Stimulated activated CD4-positive, alpha-beta T cell treated with anti-CD3 and anti-CD28 coated beads, Interleukin-1b, Interleukin-23, amount 100 ng/mL, for 24 hours (primary cell): ENCODE results near the gene LLGL2.
A peak's percentile ranks its signal among the peaks of the same experiment; 100 is the strongest.
"Not testable (repeated sequence)": the region's sequence is repeated elsewhere in the genome, so short reads cannot be mapped to it uniquely, and the experiment has no call there.

Experiments
- DNase-seq, 4 experiments: peaks; one replicate each; pipeline ENCODE4 v3.0.0-alpha.2; 2020; ENCODE audit warnings: low read depth in 4 of 4, low spot score in 1 of 4

Gene LLGL2

DNA sequence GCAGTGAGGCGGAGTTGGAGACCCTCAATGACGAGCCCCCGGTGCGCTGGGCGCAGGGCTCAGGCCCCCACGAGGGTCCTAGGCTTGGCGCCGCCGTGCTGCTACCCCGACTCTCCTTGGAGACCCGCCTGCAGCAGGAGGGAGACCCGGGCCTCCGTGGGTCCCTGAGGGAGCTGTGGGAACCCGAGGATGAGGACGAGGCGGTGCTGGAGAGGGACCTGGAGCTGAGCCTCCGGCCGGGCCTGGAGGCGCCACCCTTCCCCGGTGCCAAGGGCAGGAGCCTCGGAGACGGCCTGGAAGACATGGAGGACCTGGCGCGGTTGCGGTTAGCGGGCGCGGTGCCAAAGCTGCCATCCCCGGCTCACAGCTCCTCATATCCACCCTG is 64.4 kb downstream of the LLGL2 start:
- no peak for DNase-seq

- DNase-seq: no peak
These were observed 64.8 kb downstream of the LLGL2 start for GRCh38 chr17:75590314-75590761.

DNA sequence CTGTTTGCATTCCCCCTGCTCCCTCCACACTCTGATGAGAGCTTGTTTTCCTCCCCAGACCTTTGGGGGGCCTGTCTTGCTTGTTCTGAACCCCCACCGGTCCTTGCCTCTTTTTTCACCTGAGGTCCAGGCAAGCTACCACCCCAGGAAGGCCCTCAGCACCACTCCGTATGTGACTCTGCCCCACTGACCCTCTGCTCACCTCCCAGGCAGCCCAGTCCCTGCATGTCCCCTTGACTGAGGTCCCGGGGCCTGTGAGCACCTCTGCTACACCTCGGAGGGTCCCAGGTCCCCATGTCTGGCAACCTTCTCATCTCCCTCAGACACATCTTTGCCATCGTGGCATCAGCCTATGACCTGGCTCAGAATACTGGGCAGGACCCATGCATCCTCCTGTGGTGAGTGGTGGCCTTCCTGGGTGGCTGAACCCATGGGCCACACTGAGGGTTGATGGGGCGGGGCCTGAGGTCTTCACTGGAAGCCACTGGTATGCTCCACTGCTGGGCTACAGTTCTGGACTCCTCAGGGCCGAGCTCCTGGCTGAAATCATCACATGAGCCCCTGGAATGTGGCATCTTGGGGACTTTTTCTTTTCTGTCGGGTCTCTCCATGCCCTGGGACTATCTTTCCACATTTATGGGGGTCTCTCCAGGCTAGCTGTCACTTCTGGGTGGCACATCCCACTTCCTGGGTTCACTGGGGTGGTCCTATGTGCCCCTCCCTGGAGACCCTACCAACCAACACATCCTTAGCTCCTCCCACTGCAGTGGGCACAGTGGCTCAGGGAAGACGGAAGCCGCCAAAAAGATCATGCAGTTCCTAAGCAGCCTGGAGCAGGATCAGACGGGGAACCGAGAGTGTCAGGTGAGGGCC is 65.6 kb downstream of the LLGL2 start:
- DNase-seq: no peak

- no peak for DNase-seq
These were observed 66.3 kb downstream of the LLGL2 start for GRCh38 chr17:75591722-75592302.

DNA sequence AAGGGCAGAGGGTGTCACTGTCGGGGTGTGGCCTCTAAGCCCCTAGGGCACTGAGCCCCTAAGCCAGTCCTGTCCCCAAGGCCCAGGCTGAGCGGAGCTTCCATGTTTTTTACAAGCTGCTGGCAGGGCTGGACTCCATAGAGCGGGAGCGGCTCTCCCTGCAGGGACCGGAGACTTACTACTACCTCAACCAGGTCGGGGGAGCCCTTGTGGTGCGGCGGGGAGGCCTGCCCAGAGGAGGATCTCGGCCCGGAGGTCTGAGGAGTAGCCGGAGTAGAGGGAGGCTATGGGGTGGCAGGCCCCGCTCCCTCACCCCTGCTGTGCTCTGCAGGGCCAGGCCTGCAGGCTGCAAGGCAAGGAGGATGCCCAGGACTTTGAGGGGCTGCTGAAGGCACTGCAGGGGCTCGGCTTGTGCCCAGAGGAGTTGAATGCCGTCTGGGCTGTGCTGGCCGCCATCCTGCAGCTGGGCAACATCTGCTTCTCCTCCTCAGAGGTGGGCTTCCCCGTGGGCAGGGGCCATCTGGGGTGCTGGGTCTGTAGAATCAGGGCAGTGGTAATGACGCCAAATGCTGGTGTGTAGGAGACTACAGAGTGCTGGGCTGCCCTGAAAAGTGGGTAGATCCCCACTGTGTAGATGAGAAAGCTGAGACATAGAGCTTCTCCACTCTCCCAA is 67.0 kb downstream of the LLGL2 start:
- DNase-seq: no peak

- DNase-seq: not testable (repeated sequence)
These were observed 67.9 kb downstream of the LLGL2 start for GRCh38 chr17:75593430-75593829.

GRCh38 chr17:75594499-75595283 is 69.2 kb downstream of the LLGL2 start:
- no peak for DNase-seq

- no peak for DNase-seq
These were observed 69.9 kb downstream of the LLGL2 start for GRCh38 chr17:75595284-75595919.

DNA sequence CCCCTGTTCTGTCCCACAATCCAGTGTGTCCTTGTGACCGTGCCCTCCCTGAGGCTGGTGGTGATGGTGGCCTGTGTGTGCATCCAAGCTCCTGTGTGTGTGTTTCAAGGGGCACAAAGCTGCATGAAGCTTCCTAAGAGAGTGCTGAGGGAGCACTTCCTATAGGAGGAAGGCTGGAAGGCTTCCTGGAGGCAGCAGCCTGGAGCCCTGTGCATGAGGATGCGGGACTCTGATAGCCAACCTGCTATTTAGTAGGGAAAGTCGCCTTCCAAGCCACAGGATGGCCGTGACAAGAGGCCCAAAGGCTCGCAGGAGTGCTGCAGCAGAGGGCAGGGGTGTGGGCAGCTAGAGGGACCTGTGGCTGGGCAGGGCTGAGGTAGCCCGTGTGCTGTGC is 70.4 kb downstream of the LLGL2 start:
- DNase-seq: no peak

DNA sequence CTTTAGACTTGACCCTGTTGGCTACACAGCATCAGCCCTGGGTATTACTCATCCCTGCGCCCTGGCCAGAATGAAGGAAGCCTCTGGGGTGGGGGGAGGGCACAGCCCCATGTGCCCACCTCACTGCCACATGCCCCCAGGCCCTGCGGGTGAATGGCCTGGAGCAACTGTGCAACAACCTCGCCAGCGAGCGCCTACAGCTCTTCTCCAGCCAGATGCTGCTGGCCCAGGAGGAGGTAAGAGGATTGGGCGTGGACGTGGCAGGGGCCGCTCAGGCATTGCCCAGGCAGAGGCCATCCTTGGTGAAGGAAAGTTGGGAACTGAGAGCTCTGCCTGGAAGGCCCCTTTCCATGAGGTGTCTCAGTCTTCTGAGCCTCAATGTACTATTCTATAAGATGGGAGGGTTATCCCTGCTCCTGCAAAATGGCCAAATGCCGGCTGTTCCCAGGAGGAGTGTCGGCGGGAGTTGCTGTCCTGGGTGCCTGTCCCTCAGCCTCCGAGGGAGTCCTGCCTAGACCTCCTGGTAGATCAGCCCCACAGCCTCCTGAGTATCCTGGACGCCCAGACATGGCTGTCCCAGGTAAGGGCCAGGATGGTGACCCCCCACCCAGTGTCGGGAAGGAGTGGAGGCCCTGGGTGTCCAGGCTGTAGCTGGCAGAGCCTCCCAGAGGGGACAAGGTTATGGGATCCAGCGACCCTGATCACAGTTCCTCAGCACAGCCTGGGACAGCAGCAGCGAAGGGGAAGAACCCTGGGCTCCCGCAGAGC is 71.0 kb downstream of the LLGL2 start:
- DNase-seq: no peak

GRCh38 chr17:75601057-75601987 is 75.8 kb downstream of the LLGL2 start:
- DNase-seq: peak; percentile 30 to 46 (median 34)

GRCh38 chr17:75602644-75603043 is 77.1 kb downstream of the LLGL2 start:
- no peak for DNase-seq

GRCh38 chr17:75603123-75603522 is 77.6 kb downstream of the LLGL2 start:
- DNase-seq: no peak

DNA sequence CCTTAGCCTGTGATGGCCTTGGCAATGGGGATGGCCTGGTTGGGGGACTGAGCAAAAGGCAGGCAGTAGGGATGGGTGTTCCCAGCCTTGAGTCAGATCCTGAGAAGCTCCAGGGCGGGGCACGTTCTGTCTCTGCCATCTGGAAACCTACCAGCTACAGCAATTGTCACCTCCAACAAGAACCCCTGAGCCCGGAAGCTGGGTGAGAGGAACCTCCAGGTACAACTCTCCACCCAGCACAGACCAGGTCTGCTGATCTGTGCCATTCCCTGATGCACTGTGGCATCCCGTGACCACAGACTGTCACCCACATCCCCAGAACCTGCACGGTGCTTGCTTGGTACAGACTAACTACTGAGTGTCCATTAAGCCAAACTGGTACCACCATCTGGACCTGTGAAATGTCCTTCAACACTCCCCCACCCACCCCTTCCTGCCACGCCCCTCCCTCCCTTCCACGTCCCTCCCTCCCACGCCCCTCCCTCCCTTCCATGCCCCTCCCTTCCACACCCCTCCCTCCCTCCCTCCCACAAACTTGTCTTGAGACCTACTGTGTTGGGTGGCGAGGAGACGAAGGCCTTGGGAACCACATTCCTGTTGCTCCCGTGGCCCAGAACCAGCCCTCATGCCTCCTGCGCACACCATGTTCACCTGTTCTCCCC is 78.7 kb downstream of the LLGL2 start:
- no peak for DNase-seq

GRCh38 chr17:75605790-75606189 is 80.3 kb downstream of the LLGL2 start:
- DNase-seq: no peak

- DNase-seq: no peak
These were observed 81.6 kb downstream of the LLGL2 start for GRCh38 chr17:75607086-75607485.

DNA sequence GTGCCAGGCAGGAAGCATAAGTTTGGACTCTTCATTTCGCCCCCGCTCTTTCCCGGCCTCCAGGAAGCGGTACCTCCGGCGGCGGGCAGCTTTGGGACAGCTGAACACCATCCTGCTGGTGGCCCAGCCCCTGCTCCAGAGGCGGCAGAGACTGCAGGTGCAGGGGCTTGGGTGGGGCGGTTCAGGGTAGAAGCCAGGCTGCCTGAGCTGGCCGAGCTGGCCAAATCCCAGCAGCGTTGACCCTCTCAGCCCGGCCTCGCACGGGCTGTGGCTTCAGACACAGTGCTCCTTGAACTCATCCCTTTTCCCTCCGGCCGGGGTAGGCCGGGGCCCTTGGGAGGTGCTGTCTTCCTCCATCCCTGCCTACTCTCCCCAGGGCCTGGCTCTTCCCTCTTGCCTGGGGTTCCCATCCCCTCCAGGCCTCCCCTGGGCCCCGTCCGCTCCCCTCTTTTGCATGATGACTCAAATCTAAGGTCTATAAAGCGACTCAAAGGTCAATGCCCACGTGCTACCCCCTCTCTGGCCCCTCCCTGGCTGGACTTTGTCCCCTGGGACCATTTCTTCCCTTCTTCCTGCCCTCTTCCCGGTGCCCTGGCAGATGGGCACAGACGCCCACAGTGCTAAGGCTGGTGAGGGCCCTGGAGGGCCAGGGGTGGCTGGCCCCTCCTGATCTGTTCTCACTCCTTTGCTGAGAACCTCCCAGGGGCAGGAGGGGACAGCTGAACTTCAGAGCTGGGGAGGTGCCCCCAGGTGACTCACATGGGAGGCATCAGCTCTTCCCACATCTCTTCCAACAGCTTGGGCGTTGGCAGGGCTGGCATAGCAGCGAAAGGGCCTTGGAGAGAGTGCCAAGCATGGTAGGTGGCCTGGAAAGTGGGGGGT is 84.8 kb downstream of the LLGL2 start:
- no peak for DNase-seq
